Prostate gland (tissue), 2 donors: Measurements from ENCODE around the gene UBAP2L.

ENCODE experiments used
- POLR2A ChIP-seq: fragments of 450-650 bp; IDR thresholded peaks from one replicate; pipeline ENCODE4 v1.6.1; 2016; ENCODE audit warnings: antibody characterized with exemption, mild to moderate bottlenecking
- POLR2AphosphoS5 ChIP-seq: sonication (generic); formaldehyde crosslinking; IDR thresholded peaks from one replicate; pipeline ENCODE4 v1.6.1; 2017; ENCODE audit warnings: antibody characterized with exemption
- TF ChIP-seq, protein P1 (sequence below), 4 experiments: fragments of 200-600 bp in 2 of 4; fragments of 450-650 bp in 2 of 4; sonication (generic) in 2 of 4; IDR thresholded peaks; 1 replicate in 3 of 4; 2 replicates in 1 of 4; pipeline ENCODE4 v1.5.1; 2016 to 2019; ENCODE audit warnings: antibody characterized with exemption in 4 of 4, mild to moderate bottlenecking in 2 of 4, moderate library complexity in 2 of 4

DNA sequence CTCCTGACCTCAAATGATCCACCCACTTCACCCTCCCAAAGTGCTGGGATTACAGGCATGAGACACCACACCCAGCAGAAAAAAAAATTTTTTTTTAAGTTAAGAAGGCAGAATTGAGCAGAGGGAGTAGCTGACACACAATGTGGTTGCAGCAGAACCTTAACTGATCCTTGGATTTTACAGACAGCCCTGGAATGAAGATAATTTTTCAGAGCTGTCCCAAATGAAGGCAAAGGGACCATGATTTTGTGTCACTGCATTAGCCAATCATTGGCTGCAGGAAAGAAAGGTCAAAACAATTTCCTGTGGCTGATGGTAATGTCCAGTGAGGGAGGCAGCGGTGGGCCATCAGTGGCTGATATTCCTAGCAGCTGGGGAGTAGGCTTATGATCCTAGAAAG lies 80.8 kb downstream of the UBAP2L start:
- TF ChIP-seq, protein P1, sequence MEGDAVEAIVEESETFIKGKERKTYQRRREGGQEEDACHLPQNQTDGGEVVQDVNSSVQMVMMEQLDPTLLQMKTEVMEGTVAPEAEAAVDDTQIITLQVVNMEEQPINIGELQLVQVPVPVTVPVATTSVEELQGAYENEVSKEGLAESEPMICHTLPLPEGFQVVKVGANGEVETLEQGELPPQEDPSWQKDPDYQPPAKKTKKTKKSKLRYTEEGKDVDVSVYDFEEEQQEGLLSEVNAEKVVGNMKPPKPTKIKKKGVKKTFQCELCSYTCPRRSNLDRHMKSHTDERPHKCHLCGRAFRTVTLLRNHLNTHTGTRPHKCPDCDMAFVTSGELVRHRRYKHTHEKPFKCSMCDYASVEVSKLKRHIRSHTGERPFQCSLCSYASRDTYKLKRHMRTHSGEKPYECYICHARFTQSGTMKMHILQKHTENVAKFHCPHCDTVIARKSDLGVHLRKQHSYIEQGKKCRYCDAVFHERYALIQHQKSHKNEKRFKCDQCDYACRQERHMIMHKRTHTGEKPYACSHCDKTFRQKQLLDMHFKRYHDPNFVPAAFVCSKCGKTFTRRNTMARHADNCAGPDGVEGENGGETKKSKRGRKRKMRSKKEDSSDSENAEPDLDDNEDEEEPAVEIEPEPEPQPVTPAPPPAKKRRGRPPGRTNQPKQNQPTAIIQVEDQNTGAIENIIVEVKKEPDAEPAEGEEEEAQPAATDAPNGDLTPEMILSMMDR (IDR thresholded peaks at IDR 0.05), result no peak
- TF ChIP-seq POLR2A (no peak), POLR2AphosphoS5 (no peak)
